GDM1 (cell line): ENCODE measurements around the gene KSR1.
"Not testable (repeated sequence)": the region's sequence is repeated elsewhere in the genome, so short reads cannot be mapped to it uniquely, and the experiment has no call there.

ENCODE experiments used
- DNase-seq: peaks from one replicate; lab custom pipeline; 2025; lab: John Stamatoyannopoulos, UW

The KSR1 gene

GRCh38 chr17:27494192-27495091 is 38.2 kb downstream of the KSR1 start:
- no peak for DNase-seq

DNA sequence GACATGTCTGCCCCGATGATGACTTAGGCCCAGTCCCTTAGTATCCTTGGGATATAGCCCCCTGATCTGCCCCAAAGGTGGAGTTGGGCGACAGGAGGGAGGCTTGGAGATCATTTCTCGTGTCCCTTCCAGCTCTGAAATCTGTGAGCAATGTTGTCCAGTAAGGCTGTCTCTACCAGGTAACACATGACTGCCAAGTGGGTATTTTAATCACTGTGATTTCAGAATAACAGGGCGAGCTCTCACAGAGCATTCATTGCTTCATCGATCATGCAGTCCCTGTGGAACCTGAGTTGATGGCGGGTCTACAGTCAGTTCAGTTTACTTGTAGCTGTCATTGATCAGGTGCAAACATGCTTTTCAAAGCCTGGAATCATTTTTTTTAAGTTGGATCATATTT is 39.2 kb downstream of the KSR1 start:
- no peak for DNase-seq

DNA sequence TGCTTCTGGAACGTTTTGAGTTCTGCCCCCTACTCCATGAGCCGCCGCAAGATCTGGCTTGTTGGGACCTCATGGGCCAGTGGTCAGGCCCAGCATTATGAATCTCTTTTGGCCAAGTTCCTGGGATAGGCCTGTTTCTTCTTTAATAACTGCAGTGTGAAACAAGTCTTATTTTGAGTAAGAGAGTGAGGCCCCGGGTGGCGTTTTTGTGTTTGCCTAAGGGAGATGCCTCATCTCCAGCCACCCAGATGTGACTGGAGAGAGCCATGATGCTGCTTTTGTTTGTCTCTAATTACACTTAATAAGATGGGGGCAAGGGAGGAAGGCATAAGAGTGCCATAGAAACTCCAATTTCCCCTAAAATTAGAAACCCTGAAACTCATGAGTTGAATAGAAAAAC is 39.8 kb downstream of the KSR1 start:
- no peak for DNase-seq

GRCh38 chr17:27496437-27496943 is 40.2 kb downstream of the KSR1 start:
- no peak for DNase-seq

GRCh38 chr17:27496971-27497370 is 40.7 kb downstream of the KSR1 start:
- no peak for DNase-seq

DNA sequence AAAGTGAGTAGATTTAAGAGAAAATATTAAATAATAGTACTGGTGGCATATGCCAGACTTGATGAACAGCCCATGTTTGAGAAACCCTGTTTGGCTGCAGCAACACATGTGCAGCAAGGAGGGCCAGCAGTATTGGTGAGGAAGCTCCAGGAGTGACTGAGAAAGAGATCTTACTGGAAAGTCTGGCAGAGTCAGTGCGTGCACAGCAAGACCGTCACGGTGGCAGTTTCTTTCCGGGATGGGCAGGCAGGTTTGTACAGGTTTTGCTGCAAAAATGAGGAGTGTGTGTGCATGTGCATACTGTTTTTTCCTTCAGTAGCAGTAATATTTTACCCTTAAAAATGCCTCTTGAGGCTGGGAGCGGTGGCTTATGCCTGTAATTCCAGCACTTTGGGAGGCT is 41.4 kb downstream of the KSR1 start:
- DNase-seq: no peak

- DNase-seq: no peak
Measured at GRCh38 chr17:27498615-27499309, 42.5 kb downstream of the KSR1 start.

DNA sequence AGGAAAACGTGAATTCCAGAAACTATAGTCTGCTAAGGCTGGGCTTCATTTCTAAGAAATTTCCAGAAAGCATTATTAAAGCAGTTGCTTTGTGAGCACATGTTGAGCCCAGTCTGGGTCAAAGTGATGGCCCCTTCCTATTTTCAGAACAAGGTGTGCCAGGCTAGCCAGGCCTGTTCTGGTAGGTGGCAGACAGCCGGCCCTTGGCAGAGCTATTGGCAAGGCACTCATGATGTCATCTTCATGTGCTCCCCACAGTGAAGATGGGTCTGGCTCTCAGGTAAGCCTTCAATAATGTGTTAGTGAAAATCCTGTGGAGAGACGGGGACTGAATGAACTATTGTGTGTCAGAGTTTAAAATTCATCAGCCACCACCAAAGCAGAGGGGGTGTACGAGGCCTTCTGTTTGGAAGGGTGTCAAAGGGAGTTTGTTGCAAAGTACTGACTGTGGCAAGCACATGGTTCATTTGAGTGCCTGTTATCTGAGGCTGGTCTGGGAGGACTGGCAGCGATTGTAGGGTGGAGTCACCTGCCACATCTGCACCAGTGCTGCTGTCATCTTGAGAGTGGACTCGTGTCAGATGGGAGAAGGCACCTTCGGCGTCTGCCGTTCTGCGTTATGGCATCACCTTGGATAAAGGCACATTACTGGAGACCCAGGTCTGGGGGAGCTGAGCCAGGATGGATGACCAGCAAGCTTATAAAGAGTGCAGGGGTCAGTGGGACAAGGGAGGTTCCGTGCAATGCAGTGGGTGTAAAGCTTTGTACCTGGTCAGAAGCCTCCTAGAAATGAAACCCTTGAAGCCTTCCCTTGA is 43.4 kb downstream of the KSR1 start:
- DNase-seq: no peak

- not testable (repeated sequence) for DNase-seq
Measured at GRCh38 chr17:27501338-27501737, 45.1 kb downstream of the KSR1 start.

DNA sequence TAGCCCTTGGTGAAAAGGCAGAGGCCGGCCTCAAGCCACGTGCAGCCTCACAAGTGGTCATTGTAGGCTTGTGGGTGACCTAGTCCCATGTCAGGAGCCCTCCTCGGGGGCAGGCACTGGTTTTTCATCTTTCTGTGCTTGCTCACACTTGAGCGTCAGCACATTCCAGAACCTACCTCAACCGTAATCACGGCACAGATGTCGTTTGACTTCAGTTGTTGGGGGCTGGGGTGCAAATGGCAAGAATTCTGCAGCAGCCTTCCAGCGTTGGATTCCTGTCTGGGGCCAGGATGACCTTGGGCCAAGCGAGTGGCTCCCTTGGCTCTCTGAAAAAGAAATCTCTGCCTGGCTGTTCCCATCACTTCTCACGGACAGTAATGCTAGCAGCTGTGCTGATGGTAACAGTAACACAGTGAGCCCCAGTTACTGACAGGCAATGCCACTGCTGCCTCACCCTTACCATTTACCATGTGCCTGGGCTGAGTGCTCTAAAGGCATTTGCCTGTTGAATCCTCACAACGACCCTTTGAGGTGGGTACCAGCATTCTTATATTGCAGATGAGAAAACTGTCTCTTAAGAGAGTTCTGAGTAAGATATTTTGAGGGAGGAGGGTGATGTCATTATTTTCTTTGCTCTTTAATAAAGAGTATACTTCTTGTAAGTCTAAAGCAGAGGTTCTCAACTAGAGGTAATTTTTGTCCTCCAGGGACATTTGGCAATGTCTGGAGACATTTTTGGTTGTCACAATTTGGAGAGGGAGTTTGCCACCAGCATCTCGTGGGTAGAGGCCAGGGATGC is 46.5 kb downstream of the KSR1 start:
- DNase-seq: no peak

GRCh38 chr17:27503611-27504010 is 47.4 kb downstream of the KSR1 start:
- DNase-seq: no peak

- no peak for DNase-seq
Measured at GRCh38 chr17:27504188-27504995, 48.1 kb downstream of the KSR1 start.

DNA sequence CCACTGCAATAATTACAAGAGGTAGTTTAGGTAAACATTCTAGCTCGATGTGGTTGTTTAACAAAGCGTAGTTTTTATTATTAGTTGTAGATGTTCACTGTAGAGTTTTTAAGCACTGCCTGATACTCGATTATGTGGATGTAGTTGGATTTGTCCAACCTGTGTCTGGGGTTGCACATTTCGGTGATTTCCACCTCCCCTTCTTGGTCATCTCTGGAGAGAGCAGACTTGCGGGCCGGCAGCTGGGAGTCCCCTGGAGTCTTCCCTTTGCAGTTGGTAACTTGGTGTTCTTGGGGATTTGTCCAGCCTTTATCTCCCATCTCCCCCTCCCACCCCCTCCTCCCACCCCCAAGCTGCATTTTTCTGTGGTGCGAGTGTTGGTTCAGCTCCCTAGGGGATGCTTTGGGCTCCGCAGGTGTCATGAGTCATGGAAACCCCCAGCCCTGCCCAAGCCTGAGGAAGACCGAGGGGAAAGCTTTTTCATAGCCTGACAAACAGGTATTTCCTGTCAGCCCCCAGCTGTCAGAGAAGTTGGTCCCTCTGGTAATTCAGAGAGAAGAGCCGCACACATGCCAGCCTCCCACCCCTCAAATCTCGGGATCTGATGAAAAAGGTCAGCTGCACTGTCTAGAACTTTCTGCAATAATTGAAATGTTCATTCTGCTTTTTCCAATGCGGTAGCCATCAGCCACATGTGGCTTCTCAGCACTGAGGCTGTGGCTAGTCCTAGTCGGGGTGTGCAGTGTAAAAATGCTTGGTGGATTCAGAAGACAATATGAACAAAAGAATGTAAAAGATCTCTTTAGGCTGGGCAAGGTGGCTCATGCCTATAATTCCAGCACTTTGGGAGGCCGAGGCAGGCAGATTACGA is 50.3 kb downstream of the KSR1 start:
- DNase-seq: no peak

GRCh38 chr17:27511168-27511883 is 55.1 kb downstream of the KSR1 start:
- DNase-seq: no peak

GRCh38 chr17:27512031-27512430 is 55.8 kb downstream of the KSR1 start:
- no peak for DNase-seq

GRCh38 chr17:27512511-27513346 is 56.5 kb downstream of the KSR1 start:
- no peak for DNase-seq

DNA sequence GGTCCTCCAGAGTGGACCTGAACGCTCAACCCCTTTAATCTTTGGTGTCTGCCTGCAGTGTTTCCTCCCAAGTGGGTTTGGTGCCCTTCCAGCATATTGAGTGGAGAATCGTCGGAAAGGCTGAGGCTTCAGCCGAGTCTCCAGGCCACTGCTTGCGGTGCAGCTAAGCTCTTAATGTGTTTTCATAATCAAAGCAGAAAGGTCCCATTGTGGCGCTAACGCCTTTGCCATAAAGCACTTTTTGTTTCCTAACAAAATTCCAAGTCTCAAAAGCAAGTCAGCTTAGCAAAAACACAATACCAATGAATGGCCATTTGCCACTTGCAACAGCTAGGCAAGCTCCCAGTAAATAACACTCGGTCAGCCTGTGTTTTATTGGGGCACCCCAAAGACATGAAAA is 57.6 kb downstream of the KSR1 start:
- DNase-seq: no peak
